ENCODE results near the gene PDHA1.

- TF ChIP-seq, protein P1, sequence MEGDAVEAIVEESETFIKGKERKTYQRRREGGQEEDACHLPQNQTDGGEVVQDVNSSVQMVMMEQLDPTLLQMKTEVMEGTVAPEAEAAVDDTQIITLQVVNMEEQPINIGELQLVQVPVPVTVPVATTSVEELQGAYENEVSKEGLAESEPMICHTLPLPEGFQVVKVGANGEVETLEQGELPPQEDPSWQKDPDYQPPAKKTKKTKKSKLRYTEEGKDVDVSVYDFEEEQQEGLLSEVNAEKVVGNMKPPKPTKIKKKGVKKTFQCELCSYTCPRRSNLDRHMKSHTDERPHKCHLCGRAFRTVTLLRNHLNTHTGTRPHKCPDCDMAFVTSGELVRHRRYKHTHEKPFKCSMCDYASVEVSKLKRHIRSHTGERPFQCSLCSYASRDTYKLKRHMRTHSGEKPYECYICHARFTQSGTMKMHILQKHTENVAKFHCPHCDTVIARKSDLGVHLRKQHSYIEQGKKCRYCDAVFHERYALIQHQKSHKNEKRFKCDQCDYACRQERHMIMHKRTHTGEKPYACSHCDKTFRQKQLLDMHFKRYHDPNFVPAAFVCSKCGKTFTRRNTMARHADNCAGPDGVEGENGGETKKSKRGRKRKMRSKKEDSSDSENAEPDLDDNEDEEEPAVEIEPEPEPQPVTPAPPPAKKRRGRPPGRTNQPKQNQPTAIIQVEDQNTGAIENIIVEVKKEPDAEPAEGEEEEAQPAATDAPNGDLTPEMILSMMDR (conservative IDR thresholded peaks at IDR 0.05; ENCODE audit: low read depth in 2 of 2) = no peak
- TF ChIP-seq EZH2 (IDR thresholded peaks at IDR 0.05; ENCODE audit: low read depth, unreplicated experiment) (no peak), JUNB (IDR thresholded peaks at IDR 0.05; ENCODE audit: unreplicated experiment) (no peak), EZH2phosphoT487 (IDR thresholded peaks at IDR 0.05; ENCODE audit: unreplicated experiment) (no peak), POLR2AphosphoS5 (IDR thresholded peaks at IDR 0.05; ENCODE audit: low read depth) (no peak), CREB1 (CRISPR knock-in tag; IDR thresholded peaks at IDR 0.05; ENCODE audit: low read depth) (no peak)
- TF ChIP-seq, protein P2, sequence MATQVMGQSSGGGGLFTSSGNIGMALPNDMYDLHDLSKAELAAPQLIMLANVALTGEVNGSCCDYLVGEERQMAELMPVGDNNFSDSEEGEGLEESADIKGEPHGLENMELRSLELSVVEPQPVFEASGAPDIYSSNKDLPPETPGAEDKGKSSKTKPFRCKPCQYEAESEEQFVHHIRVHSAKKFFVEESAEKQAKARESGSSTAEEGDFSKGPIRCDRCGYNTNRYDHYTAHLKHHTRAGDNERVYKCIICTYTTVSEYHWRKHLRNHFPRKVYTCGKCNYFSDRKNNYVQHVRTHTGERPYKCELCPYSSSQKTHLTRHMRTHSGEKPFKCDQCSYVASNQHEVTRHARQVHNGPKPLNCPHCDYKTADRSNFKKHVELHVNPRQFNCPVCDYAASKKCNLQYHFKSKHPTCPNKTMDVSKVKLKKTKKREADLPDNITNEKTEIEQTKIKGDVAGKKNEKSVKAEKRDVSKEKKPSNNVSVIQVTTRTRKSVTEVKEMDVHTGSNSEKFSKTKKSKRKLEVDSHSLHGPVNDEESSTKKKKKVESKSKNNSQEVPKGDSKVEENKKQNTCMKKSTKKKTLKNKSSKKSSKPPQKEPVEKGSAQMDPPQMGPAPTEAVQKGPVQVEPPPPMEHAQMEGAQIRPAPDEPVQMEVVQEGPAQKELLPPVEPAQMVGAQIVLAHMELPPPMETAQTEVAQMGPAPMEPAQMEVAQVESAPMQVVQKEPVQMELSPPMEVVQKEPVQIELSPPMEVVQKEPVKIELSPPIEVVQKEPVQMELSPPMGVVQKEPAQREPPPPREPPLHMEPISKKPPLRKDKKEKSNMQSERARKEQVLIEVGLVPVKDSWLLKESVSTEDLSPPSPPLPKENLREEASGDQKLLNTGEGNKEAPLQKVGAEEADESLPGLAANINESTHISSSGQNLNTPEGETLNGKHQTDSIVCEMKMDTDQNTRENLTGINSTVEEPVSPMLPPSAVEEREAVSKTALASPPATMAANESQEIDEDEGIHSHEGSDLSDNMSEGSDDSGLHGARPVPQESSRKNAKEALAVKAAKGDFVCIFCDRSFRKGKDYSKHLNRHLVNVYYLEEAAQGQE (IDR thresholded peaks at IDR 0.05; ENCODE audit: unreplicated experiment) = no peak
These were observed 10.7 kb upstream of the PDHA1 start for GRCh38 chrX:19332983-19333382.

Measured in GM23338 (cell line).